Liver (tissue), 9 donors: ENCODE measurements around the gene KANK4. TPM values are rescaled to one million over a fixed set of nuclear protein-coding genes. Genes with fewer than 3 reads are reported as not detected.

Source experiments
- DNase-seq: peaks from one replicate; pipeline ENCODE4 v3.0.0-alpha.2; 2017; ENCODE audit warnings: low spot score
- H3K27ac ChIP-seq, 2 donors: one replicate each; pipeline ENCODE4 v1.7.0; 2013; ENCODE audit warnings: inconsistent platforms in 2 of 2, low read length in 2 of 2, control low read depth in 1 of 2, low read depth in 1 of 2, mild to moderate bottlenecking in 1 of 2
- H3K27me3 ChIP-seq, 4 donors: one replicate each; pipeline versions ENCODE4 v1.6.1 to v1.7.0; 2013; ENCODE audit warnings: low read length in 3 of 4, inconsistent platforms in 1 of 4, mild to moderate bottlenecking in 1 of 4, moderate library complexity in 1 of 4; ENCODE audit not compliant: control insufficient read depth in 4 of 4, insufficient read depth in 4 of 4
- H3K36me3 ChIP-seq, 4 donors: one replicate each; pipeline versions ENCODE4 v1.6.1 to v1.7.0; 2013; ENCODE audit warnings: low read length in 3 of 4, mild to moderate bottlenecking in 3 of 4, low read depth in 1 of 4, moderate library complexity in 1 of 4; ENCODE audit not compliant: control insufficient read depth in 4 of 4, insufficient read depth in 3 of 4
- H3K4me1 ChIP-seq, 4 donors: one replicate each; pipeline versions ENCODE4 v1.6.1 to v1.7.0; 2013; ENCODE audit warnings: low read length in 3 of 4, mild to moderate bottlenecking in 3 of 4, moderate library complexity in 1 of 4; ENCODE audit not compliant: control insufficient read depth in 4 of 4, insufficient read depth in 4 of 4
- H3K4me3 ChIP-seq, 3 donors: one replicate each; pipeline versions ENCODE4 v1.6.1 to v1.7.0; 2013; ENCODE audit warnings: low read length in 3 of 3, control low read depth in 1 of 3, low read depth in 1 of 3, mild to moderate bottlenecking in 1 of 3
- H3K9ac ChIP-seq, 2 donors: one replicate each; pipeline ENCODE4 v1.7.0; 2013; ENCODE audit warnings: low read length in 2 of 2, mild to moderate bottlenecking in 2 of 2, moderate library complexity in 2 of 2, control low read depth in 1 of 2, low read depth in 1 of 2
- H3K9me3 ChIP-seq, 4 donors: one replicate each; pipeline versions ENCODE4 v1.6.1 to v1.7.0; 2013; ENCODE audit warnings: low read length in 3 of 4; ENCODE audit not compliant: control insufficient read depth in 4 of 4
- ATF3 ChIP-seq: IDR thresholded peaks from 2 replicates; pipeline ENCODE4 v1.6.1; 2016; ENCODE audit warnings: antibody characterized with exemption
- CTCF ChIP-seq: fragments of 150-350 bp; IDR thresholded peaks from 2 replicates; pipeline ENCODE4 v1.5.1; 2017; ENCODE audit warnings: improper control_type of control experiment, low read depth, low read length; ENCODE audit not compliant: missing input control
- EGR1 ChIP-seq, 2 donors: IDR thresholded peaks; 2 replicates each; pipeline ENCODE4 v1.6.1; 2016 to 2018; ENCODE audit warnings: antibody characterized with exemption in 2 of 2, low read depth in 2 of 2
- FOXA1 ChIP-seq: IDR thresholded peaks from 2 replicates; pipeline ENCODE4 v1.6.1; 2016; ENCODE audit warnings: antibody characterized with exemption
- GABPA ChIP-seq, 2 donors: IDR thresholded peaks in 1 of 2; conservative IDR thresholded peaks in 1 of 2; 2 replicates each; pipeline ENCODE4 v1.6.1; 2016; ENCODE audit warnings: antibody characterized with exemption in 2 of 2, mild to moderate bottlenecking in 1 of 2, moderate library complexity in 1 of 2
- HNF4A ChIP-seq, 2 donors: conservative IDR thresholded peaks; 2 replicates each; pipeline ENCODE4 v1.6.1; 2016; ENCODE audit warnings: antibody characterized with exemption in 2 of 2, mild to moderate bottlenecking in 2 of 2
- HNF4G ChIP-seq: IDR thresholded peaks from 2 replicates; pipeline ENCODE4 v1.6.1; 2016; ENCODE audit warnings: antibody characterized with exemption
- JUND ChIP-seq, 2 donors: IDR thresholded peaks; 2 replicates each; pipeline ENCODE4 v1.6.1; 2016; ENCODE audit warnings: antibody characterized with exemption in 2 of 2
- MAX ChIP-seq: IDR thresholded peaks from 2 replicates; pipeline ENCODE4 v1.6.1; 2016; ENCODE audit warnings: antibody characterized with exemption
- NR2F2 ChIP-seq: IDR thresholded peaks from 2 replicates; pipeline ENCODE4 v1.6.1; 2016; ENCODE audit warnings: antibody characterized with exemption
- RAD21 ChIP-seq, 2 donors: IDR thresholded peaks; 2 replicates each; pipeline ENCODE4 v1.6.1; 2016; ENCODE audit warnings: antibody characterized with exemption in 2 of 2, mild to moderate bottlenecking in 2 of 2
- REST ChIP-seq: IDR thresholded peaks from 2 replicates; pipeline ENCODE4 v1.6.1; 2016; ENCODE audit warnings: antibody characterized with exemption, mild to moderate bottlenecking
- RXRA ChIP-seq, 2 donors: IDR thresholded peaks; 2 replicates each; pipeline ENCODE4 v1.6.1; 2017 to 2018; ENCODE audit warnings: antibody characterized with exemption in 2 of 2, mild to moderate bottlenecking in 1 of 2
- SP1 ChIP-seq: IDR thresholded peaks from 2 replicates; pipeline ENCODE4 v1.6.1; 2018; ENCODE audit warnings: antibody characterized with exemption, mild to moderate bottlenecking
- TAF1 ChIP-seq: conservative IDR thresholded peaks from 2 replicates; pipeline ENCODE4 v1.6.1; 2016; ENCODE audit warnings: antibody characterized with exemption, mild to moderate bottlenecking
- YY1 ChIP-seq: IDR thresholded peaks from 2 replicates; pipeline ENCODE4 v1.6.1; 2016; ENCODE audit warnings: antibody characterized with exemption, mild to moderate bottlenecking
- ZBTB33 ChIP-seq: IDR thresholded peaks from 2 replicates; pipeline ENCODE4 v1.6.1; 2016; ENCODE audit warnings: antibody characterized with exemption
- WGBS: extraction: QIAGEN DNeasy Blood & Tissue Kit; methylation state at CpG from one replicate; pipeline ENCODE4 v1.1.7; 2013; 5-methylcytosine and 5-hydroxymethylcytosine counted together
- polyA plus RNA-seq, 2 donors: library from polyadenylated mRNA; stranded (reverse) in 1 of 2; unstranded in 1 of 2; fragments of 200-250 nt in 1 of 2; fragments of >200 nt in 1 of 2; fragmentation: Nextera tagmentation in 1 of 2; extraction: Ambion mirVana in 1 of 2; gene quantifications; one replicate each; pipeline versions ENCODE4 v1.2.1 to v1.2.3, GENCODE V29; 2013 to 2015
- total RNA-seq, 2 donors: library from RNA; depleted of rRNA; stranded (reverse); fragments of >200 nt; gene quantifications; one replicate each; pipeline ENCODE4 v1.2.3, GENCODE V29; 2014
- donor health status: healthy.
- donor health status: healthy.
- donor health status: healthy.
- donor health status: healthy.
- donor health status: healthy.

KANK4 gene
- total and polyA plus RNA-seq, 4 donors = 0.58 to 4.6 (median 1.1) TPM

GRCh38 chr1:62346886-62347285, 27.7 kb upstream of the KANK4 start:
- 94% methylated on average over 4 of the region's 4 CpGs for WGBS
- Histone ChIP-seq H3K4me1 (peaks cover 0 to 2% (median 0%) of the 10 kb centered on the region in 4 donors), H3K4me3 (no peak overlapping the region), H3K36me3 (no peaks in the 10 kb centered on the region), H3K9me3 (no peaks in the 10 kb centered on the region), H3K9ac (no peak overlapping the region), H3K27ac (no peak overlapping the region), H3K27me3 (no peaks in the 10 kb centered on the region)
- DNase-seq = no peak
- TF ChIP-seq EGR1 (IDR thresholded peaks at IDR 0.05; ENCODE audit: low read depth in 2 of 2) (no peak), HNF4G (no peak), JUND (IDR thresholded peaks at IDR 0.05) (no peak), FOXA1 (no peak), RXRA (IDR thresholded peaks at IDR 0.05) (no peak), HNF4A (conservative IDR thresholded peaks at IDR 0.05) (no peak), ZBTB33 (no peak), REST (no peak), YY1 (no peak), ATF3 (no peak), SP1 (no peak), NR2F2 (no peak), GABPA (IDR thresholded peaks at IDR 0.05 in 1 of 2, conservative IDR thresholded peaks at IDR 0.05 in 1 of 2) (no peak), CTCF (no peak), MAX (no peak), TAF1 (no peak)

GRCh38 chr1:62343911-62344310, 24.7 kb upstream of the KANK4 start:
- Histone ChIP-seq H3K9ac (no peak overlapping the region), H3K36me3 (no peaks in the 10 kb centered on the region), H3K9me3 (no peaks in the 10 kb centered on the region), H3K4me1 (peaks cover 0 to 2% (median 0%) of the 10 kb centered on the region in 4 donors), H3K27me3 (no peaks in the 10 kb centered on the region), H3K4me3 (no peak overlapping the region), H3K27ac (no peak overlapping the region)
- no peak for DNase-seq
- 96% methylated on average over 5 of the region's 5 CpGs for WGBS
- TF ChIP-seq HNF4A (conservative IDR thresholded peaks at IDR 0.05) = no peak
- no peak for TF ChIP-seq JUND (IDR thresholded peaks at IDR 0.05)
- no peak for TF ChIP-seq TAF1
- TF ChIP-seq MAX = no peak
- no peak for TF ChIP-seq SP1
- TF ChIP-seq REST = no peak
- TF ChIP-seq RAD21 (IDR thresholded peaks at IDR 0.05) = no peak
- no peak for TF ChIP-seq NR2F2
- no peak for TF ChIP-seq RXRA (IDR thresholded peaks at IDR 0.05)
- TF ChIP-seq ZBTB33 = no peak
- TF ChIP-seq HNF4G = no peak
